ENCODE data around the gene SIKE1. TPM values are rescaled to one million over a fixed set of nuclear protein-coding genes. Genes with fewer than 3 reads are reported as not detected.

SIKE1 gene
- total RNA-seq, 1 experiment from 2014 or later: 80.9 TPM

- no peak for DNase-seq
- no peak overlapping the region for H3K27ac ChIP-seq
- H3K9me3 ChIP-seq (replicated peaks): no peaks in the 10 kb centered on the region
- H3K36me3 ChIP-seq: peaks cover 80% of the 10 kb centered on the region
- H3K27me3 ChIP-seq: no peaks in the 10 kb centered on the region
- no peak overlapping the region for H3K4me3 ChIP-seq
- no peaks in the 10 kb centered on the region for H3K4me1 ChIP-seq
These were observed 38.3 kb downstream of the SIKE1 start for GRCh38 chr1:114741963-114742746.

DNA sequence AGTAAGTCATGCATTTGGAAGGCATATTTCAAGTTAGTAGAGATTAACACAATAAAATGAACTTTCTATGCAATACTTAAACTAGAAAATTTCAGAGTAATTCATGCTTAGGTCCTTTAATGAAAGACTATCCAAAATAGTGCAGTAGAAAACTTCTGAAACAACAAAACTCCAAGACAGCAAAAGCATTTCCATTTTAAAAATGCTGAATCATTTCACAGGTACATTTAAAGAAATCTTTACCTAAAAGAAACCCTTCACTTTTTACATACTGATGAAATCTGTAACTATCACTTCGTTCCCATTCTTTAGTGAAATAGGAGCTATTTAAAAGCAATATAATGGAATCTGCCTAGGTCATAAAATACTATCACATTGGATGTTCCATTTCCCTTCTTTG lies 40.2 kb downstream of the SIKE1 start:
- Histone ChIP-seq H3K36me3 (peaks cover 80% of the 10 kb centered on the region), H3K4me1 (no peaks in the 10 kb centered on the region), H3K27me3 (no peaks in the 10 kb centered on the region), H3K4me3 (no peak overlapping the region), H3K9me3 (replicated peaks) (no peaks in the 10 kb centered on the region), H3K27ac (no peak overlapping the region)
- no peak for DNase-seq

- Histone ChIP-seq H3K27ac (no peak overlapping the region), H3K27me3 (no peaks in the 10 kb centered on the region), H3K4me3 (no peak overlapping the region), H3K36me3 (peaks cover 85% of the 10 kb centered on the region), H3K4me1 (no peaks in the 10 kb centered on the region), H3K9me3 (replicated peaks) (no peaks in the 10 kb centered on the region)
- no peak for DNase-seq
These were observed 43.1 kb downstream of the SIKE1 start for GRCh38 chr1:114737314-114737849.

- H3K27ac ChIP-seq: no peak overlapping the region
- no peaks in the 10 kb centered on the region for H3K9me3 ChIP-seq (replicated peaks)
- no peaks in the 10 kb centered on the region for H3K27me3 ChIP-seq
- no peak for DNase-seq
- no peak overlapping the region for H3K4me3 ChIP-seq
- H3K4me1 ChIP-seq: no peaks in the 10 kb centered on the region
- peaks cover 93% of the 10 kb centered on the region for H3K36me3 ChIP-seq
These were observed 45.0 kb downstream of the SIKE1 start for GRCh38 chr1:114735479-114735878.

- H3K27ac ChIP-seq: no peak overlapping the region
- peaks cover 97% of the 10 kb centered on the region for H3K36me3 ChIP-seq
- no peak for DNase-seq
- no peaks in the 10 kb centered on the region for H3K4me1 ChIP-seq
- no peaks in the 10 kb centered on the region for H3K27me3 ChIP-seq
- no peak overlapping the region for H3K4me3 ChIP-seq
- H3K9me3 ChIP-seq (replicated peaks): no peaks in the 10 kb centered on the region
These were observed 50.7 kb downstream of the SIKE1 start for GRCh38 chr1:114729782-114730181.

- H3K9me3 ChIP-seq (replicated peaks): no peaks in the 10 kb centered on the region
- no peak for DNase-seq
- peaks cover 97% of the 10 kb centered on the region for H3K36me3 ChIP-seq
- H3K4me1 ChIP-seq: no peaks in the 10 kb centered on the region
- no peaks in the 10 kb centered on the region for H3K27me3 ChIP-seq
- H3K27ac ChIP-seq: no peak overlapping the region
- no peak overlapping the region for H3K4me3 ChIP-seq
These were observed 51.9 kb downstream of the SIKE1 start for GRCh38 chr1:114728553-114728952.

DNA sequence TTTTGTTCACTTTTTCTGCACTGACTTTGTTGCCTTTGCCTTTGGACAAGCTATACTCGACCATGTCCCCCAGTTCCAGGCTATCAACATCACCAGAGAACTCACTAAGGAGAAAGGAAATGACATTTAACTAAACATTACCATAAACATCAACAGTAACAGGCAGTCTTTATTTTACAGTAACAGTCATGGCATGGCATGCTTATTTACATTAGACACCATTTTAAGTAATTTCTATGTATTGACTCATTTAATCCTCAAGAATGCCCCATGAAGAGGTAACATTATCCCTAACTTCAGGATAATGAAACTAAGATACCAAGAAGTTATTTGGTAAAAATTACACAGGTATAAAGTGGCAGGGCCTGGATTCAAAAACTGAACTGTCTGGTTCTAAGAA lies 55.3 kb downstream of the SIKE1 start:
- no peaks in the 10 kb centered on the region for H3K9me3 ChIP-seq (replicated peaks)
- H3K36me3 ChIP-seq: peaks cover 97% of the 10 kb centered on the region
- DNase-seq: no peak
- H3K27me3 ChIP-seq: no peaks in the 10 kb centered on the region
- no peak overlapping the region for H3K4me3 ChIP-seq
- no peak overlapping the region for H3K27ac ChIP-seq
- no peaks in the 10 kb centered on the region for H3K4me1 ChIP-seq

DNA sequence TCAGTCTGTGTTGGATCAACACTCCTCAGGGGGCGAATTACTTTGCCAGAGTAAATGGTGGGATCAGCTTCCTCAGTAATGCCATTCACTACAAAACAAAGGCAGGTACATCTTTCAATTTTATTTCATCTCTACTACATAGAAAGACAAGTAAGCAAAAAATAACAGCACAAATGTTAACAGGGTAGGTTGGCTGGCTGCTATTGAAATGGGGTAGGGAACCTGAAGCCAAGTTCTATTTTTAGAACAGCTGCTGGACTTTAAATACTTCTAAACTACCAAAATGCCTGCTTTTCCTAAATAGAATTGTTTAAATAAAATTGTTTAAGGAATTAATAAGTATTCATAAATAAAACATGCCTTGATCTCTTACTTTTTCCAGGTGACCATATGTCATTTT lies 56.6 kb downstream of the SIKE1 start:
- Histone ChIP-seq H3K9me3 (replicated peaks) (no peaks in the 10 kb centered on the region), H3K27me3 (no peaks in the 10 kb centered on the region), H3K36me3 (peaks cover 98% of the 10 kb centered on the region), H3K27ac (no peak overlapping the region), H3K4me1 (no peaks in the 10 kb centered on the region), H3K4me3 (no peak overlapping the region)
- no peak for DNase-seq

DNA sequence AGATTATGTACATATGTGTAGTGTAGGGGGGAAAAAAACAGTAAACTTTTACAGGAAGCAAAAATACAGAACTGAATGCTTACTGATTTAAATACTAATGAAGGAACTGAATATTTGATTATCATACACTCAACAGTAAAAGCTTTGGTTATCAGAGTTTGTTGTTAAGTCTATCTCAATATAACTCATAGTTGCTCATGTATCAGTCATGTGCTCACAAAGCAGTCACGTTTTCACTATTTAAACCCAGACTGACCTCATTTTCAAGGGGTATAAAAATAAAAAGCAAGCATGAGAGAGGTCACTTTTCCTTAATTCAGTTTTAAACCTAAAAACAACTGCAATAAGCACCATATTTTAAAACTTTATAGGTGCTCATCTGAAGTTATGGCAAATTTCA lies 57.0 kb downstream of the SIKE1 start:
- peaks cover 98% of the 10 kb centered on the region for H3K36me3 ChIP-seq
- H3K9me3 ChIP-seq (replicated peaks): no peaks in the 10 kb centered on the region

GRCh38 chr1:114720492-114720891 lies 60.0 kb downstream of the SIKE1 start:
- H3K4me3 ChIP-seq: no peak overlapping the region
- H3K4me1 ChIP-seq: peaks cover 4% of the 10 kb centered on the region; the same call in 1 of the 2 replicates
- no peaks in the 10 kb centered on the region for H3K27me3 ChIP-seq
- peaks cover 92% of the 10 kb centered on the region for H3K36me3 ChIP-seq
- no peak overlapping the region for H3K27ac ChIP-seq
- no peak for DNase-seq
- H3K9me3 ChIP-seq (replicated peaks): no peaks in the 10 kb centered on the region

More for the DNA sequence above, 57.0 kb downstream of the SIKE1 start:
- H3K4me3 ChIP-seq: no peak overlapping the region
- H3K27me3 ChIP-seq: no peaks in the 10 kb centered on the region
- DNase-seq: no peak
- H3K27ac ChIP-seq: no peak overlapping the region
- no peaks in the 10 kb centered on the region for H3K4me1 ChIP-seq

Other genes starting within 250 kb of the SIKE1 start
- 65.5 and 67.2 TPM in 2 replicates for gene BCAS2, start 199.1 kb downstream of the SIKE1 start, total RNA-seq (2014; rRNA removed; shearing (Covaris generic))
- gene DENND2C, start 110.6 kb downstream of the SIKE1 start, total RNA-seq (2014; rRNA removed; shearing (Covaris generic)): 1.7 and 2.1 TPM in 2 replicates
- gene AMPD1, start 85.1 kb downstream of the SIKE1 start, total RNA-seq (2014; rRNA removed; shearing (Covaris generic)): not detected in 2 replicates
- 69.4 and 74.9 TPM in 2 replicates for gene NRAS, start 63.9 kb downstream of the SIKE1 start, total RNA-seq (2014; rRNA removed; shearing (Covaris generic))
- gene CSDE1, start 22.7 kb downstream of the SIKE1 start, total RNA-seq (2014; rRNA removed; shearing (Covaris generic)): 674 and 704 TPM in 2 replicates
- gene SYCP1, start 74.2 kb upstream of the SIKE1 start, total RNA-seq (2014; rRNA removed; shearing (Covaris generic)): not detected in 2 replicates
- not detected in 2 replicates for gene TSHB, start 249.1 kb upstream of the SIKE1 start, total RNA-seq (2014; rRNA removed; shearing (Covaris generic))

Data from SJCRH30 (cell line).